Hematopoietic multipotent progenitor cell treated with erythropoietin and hydrocortisone succinate and interleukin-3 and kit ligand, for 8 days (in vitro differentiated cells): ENCODE data around the gene SHISA9.

Experiments
- DNase-seq: peaks from one replicate; pipeline ENCODE4 v3.0.0-alpha.2; 2015

The SHISA9 gene

DNA sequence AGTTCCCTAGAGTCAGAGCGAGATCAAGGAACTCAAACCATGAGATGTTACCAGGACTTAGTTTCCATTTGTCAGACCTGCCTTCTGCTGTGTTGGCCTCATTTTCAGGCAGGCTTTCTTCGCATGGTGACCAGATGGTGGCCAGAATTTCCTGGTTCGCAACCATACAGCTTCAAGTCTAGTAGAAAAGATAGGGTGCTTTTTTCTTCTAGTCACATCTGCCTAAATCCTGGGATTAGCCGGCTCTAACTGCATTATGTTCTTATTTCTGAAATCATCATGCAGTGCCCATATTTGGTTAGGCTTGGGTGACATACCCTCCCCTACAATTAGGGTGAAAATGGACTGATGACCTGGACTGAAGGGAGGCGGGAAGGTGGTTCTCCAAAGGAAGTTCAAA is 131.5 kb downstream of the SHISA9 start:
- no peak for DNase-seq

- DNase-seq, result peak; percentile 45
These were observed 135.2 kb downstream of the SHISA9 start for GRCh38 chr16:13036600-13036999.

DNA sequence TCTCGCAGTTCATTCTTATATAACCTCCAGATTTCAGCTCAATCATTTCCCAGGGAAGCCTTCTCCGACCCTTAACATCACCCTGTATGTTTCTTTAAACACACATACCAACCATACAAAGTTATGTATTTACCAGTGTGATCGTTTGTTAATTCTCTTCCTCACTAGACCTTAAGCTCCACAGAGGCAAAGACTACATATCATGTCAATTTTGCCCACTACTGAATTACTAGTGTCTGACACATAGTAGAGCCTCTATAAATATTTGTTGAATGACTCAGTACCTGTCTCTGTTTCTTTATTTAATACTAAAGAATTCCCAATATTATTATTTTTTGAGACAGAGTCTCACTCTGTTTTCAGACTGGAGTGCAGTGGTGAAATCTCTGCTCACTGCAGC is 137.2 kb downstream of the SHISA9 start:
- DNase-seq, result no peak

- no peak for DNase-seq
These were observed 138.1 kb downstream of the SHISA9 start for GRCh38 chr16:13039526-13039925.

- no peak for DNase-seq
These were observed 139.8 kb downstream of the SHISA9 start for GRCh38 chr16:13041180-13041579.

DNA sequence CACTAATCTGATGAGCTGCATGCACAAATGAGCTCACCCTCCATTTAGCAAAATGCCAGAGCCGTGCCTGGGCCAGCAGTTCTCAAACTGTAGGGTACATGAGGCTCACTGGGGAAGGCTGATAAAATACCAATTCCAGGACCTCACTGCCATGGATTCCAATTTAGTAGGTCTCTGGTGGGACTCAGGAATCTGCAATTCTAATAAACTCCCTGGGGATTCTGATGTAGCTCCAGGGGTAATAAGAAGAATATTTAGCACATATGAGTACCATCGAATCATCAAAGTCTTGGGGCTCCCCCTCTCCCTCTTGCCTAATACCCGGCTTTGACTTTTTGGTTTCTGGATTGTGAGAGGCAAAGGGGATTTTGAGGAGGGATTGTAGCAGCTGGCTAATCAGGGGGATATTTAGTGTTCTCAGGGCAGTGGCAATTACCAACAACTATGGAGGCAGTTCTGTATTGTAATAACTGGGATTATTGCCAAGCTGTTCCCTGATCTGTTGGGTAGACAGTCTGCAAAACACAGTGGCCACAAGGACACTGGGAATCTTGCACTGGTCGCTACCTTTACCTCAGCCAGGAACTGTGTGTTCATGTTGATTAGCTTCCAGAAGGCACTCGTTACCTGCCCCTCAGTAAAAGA is 140.4 kb downstream of the SHISA9 start:
- DNase-seq, result no peak

DNA sequence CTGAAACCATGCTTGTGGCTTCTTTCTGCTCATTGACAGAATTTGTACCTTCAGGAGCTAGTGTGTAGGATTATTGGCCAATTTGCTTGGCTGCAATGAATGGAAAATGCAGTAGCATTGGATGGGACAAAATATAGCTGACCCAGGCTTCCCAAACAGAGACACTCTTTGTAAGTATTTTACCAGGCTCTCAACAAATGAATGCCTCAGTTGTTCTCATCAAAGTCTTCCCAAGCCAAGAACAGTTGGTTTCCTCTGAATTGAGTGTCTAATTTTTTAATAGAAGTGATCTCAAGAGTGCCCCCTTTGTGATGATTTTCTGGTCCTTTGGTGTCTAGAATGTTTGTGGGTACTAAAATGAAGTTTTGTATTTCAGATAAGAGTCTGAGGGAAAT is 140.9 kb downstream of the SHISA9 start:
- no peak for DNase-seq

DNA sequence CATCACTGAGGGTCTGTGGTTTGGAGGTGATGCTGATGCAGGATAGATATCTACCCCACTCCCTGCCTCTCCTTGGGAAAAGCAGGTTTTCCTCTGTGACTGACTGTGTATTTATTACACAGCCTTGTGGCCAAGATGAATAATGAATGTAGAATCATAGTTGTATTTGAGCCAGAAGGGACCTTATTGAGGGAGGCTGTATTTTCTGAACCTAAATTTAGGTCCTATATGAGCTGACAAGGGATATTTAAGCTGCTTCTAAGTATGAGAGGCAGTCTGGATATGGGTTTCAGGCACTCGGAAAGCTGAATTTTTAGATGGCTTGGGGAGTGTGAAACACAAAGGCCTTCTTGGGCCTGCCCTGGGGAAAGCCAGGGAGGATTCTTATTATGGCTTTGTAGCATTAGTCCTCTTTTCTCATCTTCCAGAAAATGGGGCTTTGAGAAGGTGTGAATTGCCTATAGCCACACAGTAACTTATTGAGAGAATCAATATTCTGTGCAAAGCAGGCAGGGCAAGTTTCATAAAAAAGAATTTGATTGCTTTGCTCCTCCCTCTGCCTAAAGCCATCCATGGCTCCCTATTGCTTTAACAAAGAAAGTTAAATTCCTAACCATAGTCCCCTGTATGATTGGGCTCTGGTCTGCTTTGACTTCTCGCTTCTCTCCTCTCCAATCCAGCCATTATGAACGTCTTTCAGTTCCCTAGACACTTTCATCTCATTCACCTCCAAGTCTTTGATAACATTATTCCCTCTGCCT is 144.8 kb downstream of the SHISA9 start:
- DNase-seq, result no peak

DNA sequence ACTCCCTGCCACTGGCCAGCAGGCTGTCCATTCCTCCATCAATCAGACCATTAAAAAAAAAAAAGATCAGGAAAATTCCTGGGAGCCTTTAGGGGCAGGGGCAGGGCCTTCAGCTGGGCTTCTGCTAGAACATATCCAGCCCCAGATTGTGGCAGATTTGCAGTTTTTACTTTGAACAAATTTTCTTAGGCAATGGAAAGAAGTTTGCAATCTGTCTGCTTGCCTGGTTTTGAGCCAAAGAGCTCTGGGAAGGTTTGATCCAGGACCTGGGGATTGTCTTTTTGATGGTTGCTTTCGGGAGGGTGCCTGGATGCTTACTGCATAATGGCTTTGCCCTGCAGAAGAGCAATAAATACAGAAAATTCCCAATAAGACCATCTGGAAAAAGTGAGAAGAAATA is 145.9 kb downstream of the SHISA9 start:
- no peak for DNase-seq

DNA sequence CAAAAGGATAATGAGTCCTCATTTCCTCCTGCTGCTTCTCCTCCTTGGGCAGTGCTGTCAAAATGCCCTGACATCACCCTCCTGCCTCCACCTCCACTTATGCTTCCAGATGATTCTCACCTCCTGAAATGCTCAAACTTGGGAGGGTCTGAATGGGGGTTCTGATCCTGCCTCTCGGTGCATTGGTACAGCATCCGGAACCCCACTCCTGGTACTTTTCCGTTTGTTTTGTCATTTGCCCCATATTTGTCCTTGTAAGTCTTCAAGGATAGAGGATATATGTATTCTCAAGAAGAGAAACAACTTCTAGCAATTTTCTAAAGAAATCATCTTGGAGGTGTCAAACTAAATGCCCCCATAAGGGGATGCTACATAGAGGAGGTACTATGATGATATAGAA is 148.3 kb downstream of the SHISA9 start:
- no peak for DNase-seq

DNA sequence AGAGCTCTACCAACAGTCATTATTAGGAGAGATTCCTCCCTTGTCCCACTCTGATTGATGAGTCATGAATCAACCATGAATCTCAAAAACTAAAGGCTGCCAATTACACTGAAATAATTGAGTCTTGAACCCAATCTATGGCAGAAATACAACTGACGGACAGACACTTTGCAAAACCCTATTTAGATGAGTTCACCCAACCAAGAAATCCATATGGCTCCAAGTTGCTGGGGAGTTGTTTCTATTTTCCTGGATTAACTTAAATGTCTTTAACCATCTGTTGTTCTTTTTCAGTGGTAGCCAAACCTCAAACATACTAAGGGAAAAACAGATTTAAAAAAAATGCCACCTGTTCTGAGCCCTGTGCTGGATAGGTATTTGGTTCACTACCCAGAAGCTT is 151.0 kb downstream of the SHISA9 start:
- no peak for DNase-seq

GRCh38 chr16:13055480-13055879 is 154.1 kb downstream of the SHISA9 start:
- no peak for DNase-seq

DNA sequence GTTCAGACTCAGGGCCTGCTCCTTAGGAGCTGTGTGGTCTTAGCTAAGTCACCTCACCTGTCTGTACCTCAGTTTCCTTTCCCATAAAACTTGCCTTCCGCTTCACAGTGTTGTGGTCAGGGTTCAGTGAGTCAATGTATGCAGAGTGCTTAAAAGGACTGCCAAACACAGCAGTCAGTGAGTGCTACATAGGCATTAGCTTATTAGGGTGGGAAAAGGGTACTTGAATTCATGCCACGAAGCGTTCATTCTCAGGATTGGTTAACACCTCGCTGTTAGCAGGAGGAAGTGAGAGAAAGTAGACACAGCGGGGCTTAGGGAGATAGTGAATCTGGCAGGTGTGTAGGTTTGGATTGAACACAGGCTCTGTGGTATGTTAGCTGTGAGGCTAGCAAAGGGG is 155.2 kb downstream of the SHISA9 start:
- no peak for DNase-seq

DNA sequence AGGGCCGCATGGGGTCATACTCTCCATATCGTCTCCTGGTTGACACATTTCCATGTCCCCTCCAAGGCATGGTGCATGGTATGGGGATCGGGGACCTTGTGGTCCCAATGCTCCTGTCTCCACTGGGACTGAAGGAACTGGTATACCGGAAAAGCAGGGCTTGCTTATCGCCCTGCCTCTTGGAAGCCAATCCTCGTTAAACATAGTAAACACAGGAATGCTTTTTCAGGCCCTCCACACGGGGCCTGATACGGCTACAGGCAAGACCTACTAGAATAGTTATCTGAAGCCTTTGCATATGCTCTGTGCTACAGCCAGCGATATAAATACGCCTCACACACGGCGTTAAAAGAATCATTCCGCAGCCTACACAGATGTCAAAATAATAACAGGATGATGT is 159.5 kb downstream of the SHISA9 start:
- DNase-seq, result no peak

GRCh38 chr16:13061691-13062090 is 160.3 kb downstream of the SHISA9 start:
- no peak for DNase-seq

- DNase-seq, result no peak
These were observed 160.8 kb downstream of the SHISA9 start for GRCh38 chr16:13062219-13062618.

DNA sequence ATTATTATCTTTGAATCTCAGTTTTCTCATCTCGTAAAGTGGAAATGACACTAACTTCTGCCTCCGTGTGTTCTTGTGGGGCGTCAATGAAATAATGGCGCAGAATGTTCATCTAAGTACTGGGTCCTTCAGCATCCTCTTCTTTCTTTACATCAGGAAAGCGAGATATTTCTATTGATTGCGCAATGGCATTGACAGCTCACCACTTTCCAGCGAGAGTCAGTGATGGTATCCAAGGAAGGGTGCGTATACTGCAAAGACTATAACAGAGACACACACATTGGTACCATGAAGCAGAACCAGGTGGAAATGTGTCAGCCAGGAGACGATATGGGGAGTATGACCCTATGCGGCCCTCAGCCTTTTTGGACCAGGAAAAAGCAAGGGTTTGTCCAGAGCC is 162.1 kb downstream of the SHISA9 start:
- no peak for DNase-seq

- no peak for DNase-seq
These were observed 163.4 kb downstream of the SHISA9 start for GRCh38 chr16:13064821-13065220.

DNA sequence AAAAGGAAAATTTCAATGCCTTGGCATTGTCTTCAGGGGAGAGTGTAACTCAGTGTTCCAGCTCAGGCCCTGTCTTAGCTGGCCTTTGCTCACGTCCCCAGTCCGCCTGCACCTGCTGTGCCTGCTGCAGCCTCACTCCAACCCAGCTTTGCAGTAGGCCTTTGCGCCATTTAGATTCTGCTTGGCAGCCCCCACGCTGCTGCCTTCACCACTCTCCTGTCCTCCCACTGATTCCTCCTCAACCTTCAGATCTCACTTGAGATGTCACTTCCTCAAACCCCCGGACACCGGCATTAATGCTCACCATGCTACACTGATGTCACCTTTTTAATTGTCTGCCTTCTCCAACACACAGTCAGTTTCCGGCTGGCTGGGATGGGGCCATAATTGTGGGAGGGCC is 166.2 kb downstream of the SHISA9 start:
- DNase-seq, result no peak

DNA sequence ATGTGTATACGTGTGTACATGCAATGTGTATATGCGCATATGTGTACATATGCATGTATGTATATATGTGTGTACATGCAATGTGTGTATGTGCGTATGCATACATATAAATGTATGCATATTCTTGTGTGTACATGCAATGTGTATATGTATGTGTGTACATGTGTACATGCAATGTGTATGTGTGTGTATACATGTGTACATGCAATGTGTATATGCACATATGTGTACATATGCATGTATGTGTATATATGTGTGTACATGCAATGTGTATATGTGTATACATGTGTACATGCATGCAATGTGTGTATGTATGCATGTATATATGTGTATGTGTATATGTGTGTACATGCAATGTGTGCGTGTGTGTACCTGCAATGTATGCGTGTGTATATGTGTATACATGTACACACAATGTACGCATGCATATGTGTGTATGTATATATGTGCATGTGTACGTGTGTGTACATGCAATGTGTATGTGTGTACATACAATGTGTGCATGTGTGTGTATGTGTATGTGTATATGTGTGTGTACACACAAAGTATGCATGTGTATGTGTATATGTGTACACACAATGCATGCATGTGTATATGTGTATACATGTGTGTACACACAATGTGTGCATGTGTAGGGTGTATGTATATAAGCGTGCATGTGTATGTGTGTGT is 167.7 kb downstream of the SHISA9 start:
- no peak for DNase-seq

DNA sequence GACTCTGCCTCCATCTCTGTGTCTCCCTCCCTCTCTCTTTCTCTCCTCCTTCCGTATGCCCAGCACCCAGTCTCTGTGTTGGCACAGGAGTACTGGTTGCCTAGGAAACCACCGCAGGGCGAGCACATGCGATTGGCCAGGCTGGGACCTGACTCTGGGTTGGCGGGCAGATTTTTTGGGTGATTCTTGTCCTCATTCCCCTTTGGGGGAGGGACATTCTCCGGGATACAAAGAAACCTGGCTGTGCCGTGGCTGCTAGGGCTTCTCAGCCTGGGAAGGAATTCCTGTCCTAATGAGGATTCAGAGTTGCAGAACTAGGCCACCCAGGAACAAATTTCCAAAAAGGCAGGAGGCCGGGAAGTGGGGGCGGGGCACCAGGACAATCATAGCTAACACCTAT is 168.9 kb downstream of the SHISA9 start:
- no peak for DNase-seq

DNA sequence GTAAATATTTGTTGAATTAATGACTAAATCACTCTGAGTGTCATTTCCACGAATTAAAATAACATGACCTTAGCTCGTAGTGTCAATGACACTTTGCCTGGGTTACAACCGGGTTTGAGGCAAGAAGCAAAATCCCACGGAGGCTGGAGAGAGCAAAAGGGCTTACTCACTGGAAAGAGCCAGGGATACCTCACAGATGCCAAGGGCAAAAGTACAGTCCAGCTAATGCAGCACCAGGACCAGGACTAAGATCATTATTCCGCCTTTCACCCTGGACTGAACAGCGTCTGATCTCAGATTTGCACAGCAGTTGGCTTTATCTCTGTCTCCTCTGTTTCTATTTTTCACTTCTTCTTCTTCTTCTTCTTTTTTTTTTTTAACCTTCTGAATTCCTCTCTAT is 175.5 kb downstream of the SHISA9 start:
- DNase-seq, result no peak

DNA sequence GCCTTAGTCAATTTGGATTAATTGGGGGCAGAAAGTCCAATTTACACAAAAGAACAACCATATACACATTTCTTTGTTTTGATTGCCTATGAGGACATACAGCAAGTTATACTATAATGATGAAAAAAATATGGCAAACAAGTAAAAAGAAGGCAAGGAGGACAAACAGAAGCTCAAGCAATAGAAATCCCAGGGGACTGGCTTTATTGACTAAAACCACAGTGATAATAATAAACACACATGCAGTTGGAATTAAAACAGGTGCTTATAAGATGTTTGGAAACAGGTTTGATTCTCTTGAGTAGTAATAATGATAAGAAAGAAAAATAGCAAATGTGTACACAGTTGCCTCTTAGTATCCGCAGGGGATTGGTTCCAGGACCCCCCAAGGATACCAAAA is 176.4 kb downstream of the SHISA9 start:
- no peak for DNase-seq

- DNase-seq, result no peak
These were observed 179.1 kb downstream of the SHISA9 start for GRCh38 chr16:13080531-13080930.
